ENCODE measurements around the gene THRB.

Gene THRB

GRCh38 chr3:24512564-24513197 is 18.0 kb upstream of the THRB start:
- DNase-seq (ENCODE audit: low read depth): no peak

GRCh38 chr3:24510030-24510648 is 15.5 kb upstream of the THRB start:
- no peak for DNase-seq (ENCODE audit: low read depth)

GRCh38 chr3:24508423-24508839 is 13.8 kb upstream of the THRB start:
- DNase-seq (ENCODE audit: low read depth): no peak

GRCh38 chr3:24507776-24508422 is 13.2 kb upstream of the THRB start:
- no peak for DNase-seq (ENCODE audit: low read depth)

- no peak for DNase-seq (ENCODE audit: low read depth)
These were observed 12.5 kb upstream of the THRB start for GRCh38 chr3:24506966-24507775.

DNA sequence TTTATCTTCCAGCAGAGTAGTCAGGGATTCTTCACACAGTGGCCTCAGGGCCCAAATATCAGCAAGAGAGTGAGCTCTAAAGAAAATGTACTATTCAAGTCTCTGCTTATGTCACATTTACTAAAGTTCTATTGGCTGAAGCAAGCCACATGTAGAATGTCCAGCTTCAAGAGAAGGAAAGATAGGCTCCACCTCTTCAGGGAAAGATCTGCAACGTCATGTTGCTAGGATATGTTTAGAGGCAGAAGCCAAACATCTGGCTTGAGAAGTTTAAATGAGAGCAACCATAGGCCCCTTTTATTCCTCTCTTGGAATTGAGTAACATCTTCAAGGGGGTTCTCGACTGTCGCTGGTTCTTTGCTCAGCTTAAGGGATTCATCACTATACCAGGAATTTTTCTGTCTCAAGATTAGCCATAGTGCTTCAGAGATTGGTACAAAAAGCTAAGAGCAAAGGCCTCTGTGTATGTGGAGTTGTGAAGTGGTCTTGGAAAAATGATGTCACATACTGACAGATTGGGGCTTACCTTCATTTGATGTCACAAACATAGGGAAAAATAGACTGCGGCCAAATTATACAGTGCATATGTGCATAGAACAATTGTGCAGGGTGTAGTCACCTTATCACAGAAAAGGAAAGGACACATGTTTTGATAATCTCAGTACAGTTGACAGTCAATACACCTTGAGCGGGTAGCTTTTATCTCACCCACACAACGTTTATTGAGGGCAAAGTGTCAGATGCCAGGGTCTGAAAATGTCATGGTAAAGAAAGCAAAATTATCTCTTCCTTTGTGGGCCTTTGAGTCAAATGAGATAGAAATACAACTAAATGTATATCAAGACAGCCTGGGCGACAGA is 11.3 kb upstream of the THRB start:
- no peak for DNase-seq (ENCODE audit: low read depth)

GRCh38 chr3:24504772-24505171 is 10.1 kb upstream of the THRB start:
- DNase-seq (ENCODE audit: low read depth): no peak

DNA sequence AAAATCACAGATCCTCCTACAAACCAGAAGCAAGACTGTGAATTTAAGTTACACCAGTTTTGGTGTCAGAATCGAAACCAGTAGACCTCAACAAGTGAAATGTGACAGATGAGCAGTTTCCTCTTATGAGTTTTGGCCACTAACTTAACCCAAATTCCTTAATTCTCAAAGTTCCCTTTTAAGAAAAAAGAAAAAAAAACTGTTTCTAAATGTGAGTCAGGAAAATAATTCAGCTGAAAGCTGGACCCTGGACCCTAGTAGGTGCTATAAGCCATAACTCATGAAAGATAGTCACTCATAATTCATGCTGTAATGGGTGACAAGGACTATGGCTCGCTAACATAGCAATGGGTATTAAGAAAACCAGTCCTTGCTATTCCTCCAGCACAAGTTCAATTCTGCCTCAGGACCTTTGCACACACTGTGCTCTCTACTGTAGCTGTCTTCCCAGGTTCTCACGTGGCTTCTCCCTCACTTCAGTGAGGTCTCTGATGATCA is 9.0 kb upstream of the THRB start:
- no peak for DNase-seq (ENCODE audit: low read depth)

DNA sequence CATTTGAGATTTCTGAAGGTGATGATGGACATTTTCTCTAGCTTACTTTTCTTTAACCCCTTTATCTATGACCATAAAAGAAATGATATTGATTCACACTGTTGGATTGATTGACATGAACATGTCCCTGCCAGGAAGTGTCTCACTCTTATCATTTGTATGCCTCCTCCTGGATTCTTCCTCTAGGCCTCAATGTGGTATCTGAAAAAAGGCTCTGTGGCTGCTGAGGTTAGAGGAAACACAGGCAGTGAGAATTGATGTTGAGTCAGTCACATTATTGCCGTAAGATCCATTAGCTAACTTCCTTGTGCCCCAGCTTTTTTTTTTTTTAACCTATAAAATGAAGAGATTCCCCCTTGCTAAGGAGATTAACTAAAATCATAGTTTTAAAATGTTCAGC is 8.0 kb upstream of the THRB start:
- no peak for DNase-seq (ENCODE audit: low read depth)

- no peak for DNase-seq (ENCODE audit: low read depth)
These were observed 6.2 kb upstream of the THRB start for GRCh38 chr3:24500806-24501205.

DNA sequence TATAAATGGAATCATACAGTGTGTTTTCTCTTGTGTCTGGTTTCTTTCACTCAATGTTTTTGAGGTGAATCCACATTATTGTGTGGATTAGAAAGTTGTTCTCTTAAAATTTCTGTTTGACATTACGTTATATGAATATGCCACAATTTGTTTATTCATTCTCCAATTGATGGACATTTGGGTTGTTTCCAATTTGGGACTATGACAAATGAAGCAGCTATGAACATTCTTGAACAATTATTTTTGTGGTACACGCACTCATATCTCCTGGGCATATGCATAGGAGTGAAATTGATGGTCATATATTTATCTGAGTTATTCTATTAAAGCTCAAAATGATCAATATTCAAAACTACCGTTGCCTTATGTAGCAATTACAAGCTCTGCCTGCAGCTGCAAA is 5.3 kb upstream of the THRB start:
- no peak for DNase-seq (ENCODE audit: low read depth)

DNA sequence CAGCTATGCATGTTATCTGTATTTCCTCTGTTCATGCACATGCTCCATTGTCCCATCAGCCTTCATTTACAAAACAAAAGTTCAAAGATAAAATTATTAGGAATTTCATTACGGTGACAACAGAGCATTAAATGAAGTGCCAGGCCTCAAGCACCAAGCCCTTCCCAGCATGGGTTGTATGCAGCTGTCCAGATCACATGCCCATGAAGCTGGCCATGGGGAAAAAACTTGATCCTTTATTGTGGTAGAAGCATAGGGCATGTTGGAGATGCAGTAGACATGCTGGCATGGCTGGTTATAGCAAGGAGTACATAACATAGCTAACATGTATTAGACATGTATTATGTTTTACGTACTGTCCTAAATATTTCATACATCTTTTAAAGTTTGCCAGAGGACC is 4.1 kb upstream of the THRB start:
- DNase-seq (ENCODE audit: low read depth): no peak

DNA sequence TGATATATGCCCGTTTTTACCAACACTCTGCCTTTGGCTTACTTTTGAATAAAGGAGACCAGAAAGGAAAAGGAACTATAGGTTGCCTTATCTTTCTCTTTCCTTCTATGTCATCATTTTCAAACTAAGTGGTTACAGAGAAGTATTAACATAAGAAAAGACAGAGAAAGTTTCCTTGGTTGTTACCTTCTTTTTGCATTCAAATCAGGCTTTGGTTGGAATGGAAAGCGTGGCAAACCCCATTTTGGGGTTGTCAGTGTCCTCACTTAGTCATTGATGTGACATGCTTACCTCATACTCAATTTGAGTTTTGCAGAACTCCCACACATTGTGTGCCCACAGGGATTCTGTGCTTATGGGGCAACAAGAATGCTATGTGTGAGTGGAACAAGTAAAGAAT is 3.7 kb upstream of the THRB start:
- no peak for DNase-seq (ENCODE audit: low read depth)

DNA sequence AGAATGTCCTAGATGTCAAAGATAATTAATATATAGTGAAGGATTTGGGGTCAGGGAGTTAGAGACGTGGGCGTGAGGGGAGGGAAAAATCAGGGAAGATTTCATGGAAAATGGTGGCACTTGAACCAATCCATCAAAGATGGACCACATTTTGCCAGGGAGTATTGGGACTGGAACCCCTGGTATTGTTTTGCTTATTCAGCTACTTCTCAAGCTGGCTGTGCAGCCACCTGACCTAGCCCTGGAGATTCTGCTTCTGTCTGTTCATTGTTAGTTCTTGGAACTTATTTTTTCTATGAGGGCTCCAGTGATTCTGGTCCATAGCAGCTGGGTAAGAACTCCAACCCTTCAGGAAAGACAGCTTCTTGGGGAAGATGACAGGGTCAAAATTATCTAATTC is 3.3 kb upstream of the THRB start:
- DNase-seq (ENCODE audit: low read depth): no peak

GRCh38 chr3:24496529-24497482 is 2.2 kb upstream of the THRB start:
- DNase-seq (ENCODE audit: low read depth): no peak

GRCh38 chr3:24495326-24495994 is 810 bp upstream of the THRB start:
- no peak for DNase-seq (ENCODE audit: low read depth)

GRCh38 chr3:24493746-24494617 is 668 bp downstream of the THRB start:
- no peak for DNase-seq (ENCODE audit: low read depth)

DNA sequence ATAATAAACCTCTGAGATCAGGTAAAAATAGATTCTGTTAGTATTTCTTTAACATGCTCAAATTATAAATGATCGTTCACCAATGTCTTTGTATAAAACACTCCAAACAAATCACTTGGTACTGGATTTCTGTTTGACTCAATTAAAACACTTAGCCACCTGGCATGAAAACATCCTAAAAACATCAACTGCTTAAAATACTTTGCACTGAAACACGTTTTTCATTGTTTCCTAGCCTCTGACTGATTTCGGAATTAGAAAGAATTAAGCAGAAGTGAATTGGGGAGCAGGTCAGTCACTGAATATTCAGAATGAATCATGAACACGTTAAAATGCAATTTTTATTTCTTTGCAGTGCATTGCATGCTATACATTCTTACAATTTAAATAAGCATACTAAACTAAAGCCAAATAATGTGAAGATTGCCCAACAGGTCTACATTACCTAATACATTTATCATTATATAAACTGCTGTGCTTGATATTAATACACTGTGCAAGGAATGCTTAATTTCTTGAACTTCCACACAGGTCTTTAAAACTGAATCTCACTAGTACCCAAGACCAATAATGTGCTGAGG is 1.6 kb downstream of the THRB start:
- DNase-seq (ENCODE audit: low read depth): no peak

DNA sequence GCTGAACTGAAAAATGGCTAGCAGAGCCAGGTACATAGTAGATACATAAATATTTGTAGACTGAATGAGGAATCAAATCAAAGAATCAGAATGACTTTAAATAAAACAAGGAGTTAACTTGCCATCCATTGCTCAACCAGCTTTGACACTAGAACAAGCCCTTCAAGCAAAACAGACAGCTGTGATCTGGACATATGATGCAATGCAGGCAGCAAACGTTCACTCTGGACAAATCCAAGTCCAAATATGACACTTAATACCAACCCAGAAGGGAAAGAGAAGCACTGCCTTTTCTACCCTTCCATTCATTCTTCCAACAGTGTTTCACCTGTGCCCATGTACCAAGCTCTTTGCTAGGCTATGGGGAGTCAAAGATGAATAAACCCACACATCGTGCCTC is 4.5 kb downstream of the THRB start:
- no peak for DNase-seq (ENCODE audit: low read depth)

All from HS-27A (cell line).